GM23338 (cell line): ENCODE measurements around the gene PRSS33. TPM values are rescaled to one million over a fixed set of nuclear protein-coding genes. Genes with fewer than 3 reads are reported as not detected.

ENCODE experiments used
- ATAC-seq: fragments of 200-7000 bp; cut with Tn5 transposase; 3 replicates; pipeline ENCODE4 v1.9.1; 2020
- DNase-seq: peaks from one replicate; pipeline ENCODE4 v3.0.0-alpha.2; 2015; ENCODE audit warnings: low spot score
- H2AFZ ChIP-seq: fragments of 200-600 bp; sonication (generic); 2 replicates; pipeline ENCODE4 v1.8.0; 2016; ENCODE audit warnings: antibody characterized with exemption, mild to moderate bottlenecking, moderate library complexity
- H3F3A ChIP-seq: fragments of 200-600 bp; sonication (generic); replicated peaks from 2 replicates; pipeline ENCODE4 v1.8.0; 2017; ENCODE audit warnings: antibody characterized with exemption, mixed run types, low read depth
- H3K27ac ChIP-seq: fragments of 200-600 bp; sonication (generic); 2 replicates; pipeline ENCODE4 v1.6.1; 2016; ENCODE audit warnings: low read depth
- H3K27me3 ChIP-seq: fragments of 200-600 bp; sonication (generic); 2 replicates; pipeline ENCODE4 v1.8.0; 2016; ENCODE audit warnings: mild to moderate bottlenecking, mixed run types, moderate library complexity; ENCODE audit not compliant: insufficient read depth
- H3K36me3 ChIP-seq: fragments of 200-600 bp; sonication (generic); 2 replicates; pipeline ENCODE4 v1.8.0; 2016; ENCODE audit warnings: mild to moderate bottlenecking; ENCODE audit not compliant: insufficient read depth
- H3K4me1 ChIP-seq: fragments of 200-600 bp; sonication (generic); 2 replicates; pipeline ENCODE4 v1.8.0; 2016; ENCODE audit warnings: mild to moderate bottlenecking, moderate library complexity; ENCODE audit not compliant: insufficient read depth
- H3K4me2 ChIP-seq: fragments of 200-600 bp; sonication (generic); 2 replicates; pipeline ENCODE4 v1.7.1; 2017; ENCODE audit warnings: mixed run types
- H3K4me3 ChIP-seq: fragments of 200-600 bp; sonication (generic); 2 replicates; pipeline ENCODE4 v1.6.1; 2016; ENCODE audit warnings: mixed run types
- H3K79me2 ChIP-seq: fragments of 200-600 bp; sonication (generic); replicated peaks from 2 replicates; pipeline ENCODE4 v1.8.0; 2017; ENCODE audit warnings: mild to moderate bottlenecking; ENCODE audit not compliant: insufficient read depth
- H3K9me2 ChIP-seq: fragments of 200-600 bp; sonication (generic); 2 replicates; pipeline ENCODE4 v1.8.0; 2017; ENCODE audit not compliant: insufficient read depth
- H4K20me1 ChIP-seq: fragments of 200-600 bp; sonication (generic); replicated peaks from 2 replicates; pipeline ENCODE4 v1.8.0; 2017; ENCODE audit warnings: mild to moderate bottlenecking; ENCODE audit not compliant: insufficient read depth
- H3K27ac Mint-ChIP-seq: 2 replicates; pipeline ENCODE4 v1.8.0; 2020; ENCODE audit warnings: inconsistent platforms, mild to moderate bottlenecking, moderate library complexity, mixed read lengths
- H3K27me3 Mint-ChIP-seq: 3 replicates; pipeline ENCODE4 v1.8.0; 2022; ENCODE audit warnings: low read depth, mild to moderate bottlenecking, moderate library complexity, mixed read lengths, inconsistent platforms; ENCODE audit not compliant: insufficient read depth, poor library complexity
- H3K36me3 Mint-ChIP-seq: 3 replicates; pipeline ENCODE4 v1.8.0; 2021; ENCODE audit warnings: low read depth, mild to moderate bottlenecking, inconsistent platforms, moderate library complexity, mixed read lengths
- H3K4me1 Mint-ChIP-seq: 3 replicates; pipeline ENCODE4 v1.8.0; 2020; ENCODE audit warnings: mild to moderate bottlenecking, inconsistent platforms, mixed read lengths
- H3K4me3 Mint-ChIP-seq: 3 replicates; pipeline ENCODE4 v1.8.0; 2021; ENCODE audit warnings: moderate library complexity, mild to moderate bottlenecking, inconsistent platforms, mixed read lengths
- H3K9me3 Mint-ChIP-seq: 3 replicates; pipeline ENCODE4 v1.8.0; 2020; ENCODE audit warnings: moderate library complexity, mild to moderate bottlenecking, inconsistent platforms, mixed read lengths
- CREB1 ChIP-seq: fragments of 250-450 bp; sonication (Bioruptor Pico); IDR thresholded peaks from 2 replicates; pipeline ENCODE4 v1.5.0; 2020; ENCODE audit warnings: low read depth, mild to moderate bottlenecking, moderate library complexity
- CTCF ChIP-seq, 2 experiments: fragments of 200-600 bp in 1 of 2; sonication (generic) in 1 of 2; conservative IDR thresholded peaks; 2 replicates each; pipeline versions ENCODE4 v1.5.1 to v1.6.1; 2016 to 2017; ENCODE audit warnings: antibody characterized with exemption in 2 of 2, low read depth in 2 of 2, mild to moderate bottlenecking in 2 of 2, moderate library complexity in 1 of 2
- NANOG ChIP-seq: IDR thresholded peaks from 2 replicates; pipeline ENCODE4 v1.6.1; 2016; ENCODE audit warnings: antibody characterized with exemption, borderline replicate concordance
- POLR2AphosphoS5 ChIP-seq: IDR thresholded peaks from 2 replicates; pipeline ENCODE4 v1.6.1; 2016; ENCODE audit warnings: antibody characterized with exemption, low read depth
- STAT1 ChIP-seq: IDR thresholded peaks from one replicate; pipeline ENCODE4 v1.6.1; 2016; ENCODE audit warnings: antibody characterized with exemption; ENCODE audit not compliant: unreplicated experiment
- ZNF114 ChIP-seq: fragments of 250-450 bp; sonication (Bioruptor Pico); IDR thresholded peaks from 2 replicates; pipeline ENCODE4 v1.5.0; 2020; ENCODE audit warnings: mild to moderate bottlenecking, moderate library complexity
- ZNF331 ChIP-seq: fragments of 250-450 bp; sonication (Bioruptor Pico); IDR thresholded peaks from 2 replicates; pipeline ENCODE4 v1.5.0; 2020; ENCODE audit warnings: low read depth, mild to moderate bottlenecking, moderate library complexity
- polyA plus RNA-seq: library from polyadenylated mRNA; unstranded; fragments of >200 nt; fragmentation: Nextera tagmentation; extraction: Ambion mirVana; gene quantifications from 2 replicates; pipeline ENCODE4 v1.2.1, GENCODE V29; 2016
- total RNA-seq: library from RNA; depleted of rRNA; stranded (reverse); fragments of >200 nt; shearing (Covaris generic); gene quantifications from 2 replicates; pipeline ENCODE4 v1.2.3, GENCODE V29; 2014
- TF ChIP-seq, protein P1 (sequence below): IDR thresholded peaks from 2 replicates; pipeline ENCODE4 v1.6.1; 2016; ENCODE audit warnings: antibody characterized with exemption
- TF ChIP-seq, protein P2 (sequence below): fragments of 250-450 bp; sonication (Bioruptor Pico); IDR thresholded peaks from 2 replicates; pipeline ENCODE4 v1.5.0; 2020; ENCODE audit warnings: mild to moderate bottlenecking, moderate library complexity

Gene PRSS33
- total and polyA plus RNA-seq, 2 experiments from 2014 or later = 0.24 to 1.4 TPM

DNA sequence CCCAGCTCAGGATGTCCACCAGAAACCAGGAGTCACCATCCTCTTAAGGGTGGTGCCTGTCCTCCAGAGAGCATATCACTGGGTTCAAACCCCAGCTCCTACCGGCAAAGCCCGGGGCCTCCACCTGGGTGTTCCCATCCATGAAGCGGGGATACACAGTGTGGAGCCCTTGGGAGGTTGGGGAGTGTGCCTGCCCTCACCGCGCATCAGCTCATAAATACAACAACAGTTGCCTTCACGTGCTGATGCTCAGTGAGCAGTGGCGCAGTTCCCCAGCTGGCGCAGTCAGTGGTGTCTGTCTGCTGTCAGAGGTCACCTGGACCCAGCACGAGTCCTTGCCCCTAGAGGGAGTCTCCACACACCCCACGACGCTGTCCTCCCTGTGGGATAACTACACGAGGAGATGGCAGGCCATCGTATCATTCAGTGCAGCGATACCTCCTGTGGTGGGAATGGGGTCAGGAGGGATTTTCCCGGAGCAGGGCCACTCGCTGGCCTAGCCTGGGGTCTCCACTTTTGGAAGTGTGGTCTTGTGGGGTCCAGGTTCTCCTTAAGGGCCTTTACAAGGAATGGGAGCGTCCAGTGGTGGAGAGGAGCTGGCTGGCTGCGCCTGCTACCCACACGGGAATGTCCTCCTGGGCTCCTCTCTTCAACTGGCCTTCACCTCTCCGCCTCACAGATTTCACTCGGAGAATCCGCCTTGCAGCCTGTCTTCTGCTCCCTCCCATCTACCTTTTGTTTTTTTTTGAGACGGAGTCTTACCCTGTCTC lies 8.0 kb downstream of the PRSS33 start:
- Histone ChIP-seq H2AFZ (no peak overlapping the region), H3K79me2 (peaks cover 25% of the 10 kb centered on the region), H3F3A (peaks cover 15% of the 10 kb centered on the region; the same call in 1 of the 2 replicates), H3K27ac (no peak overlapping the region), H3K27me3 (peaks cover 6% of the 10 kb centered on the region), H3K36me3 (0 out of 2 replicates have a peak, but pooled peaks cover 3% of the 10 kb centered on the region), H4K20me1 (peaks cover 4% of the 10 kb centered on the region; the same call in 1 of the 2 replicates), H3K4me2 (no peak overlapping the region), H3K4me3 (no peak overlapping the region), H3K4me1 (peaks cover 14% of the 10 kb centered on the region), H3K9me2 (no peaks in the 10 kb centered on the region)
- no peaks in the 10 kb centered on the region; the same call in 1 of the 3 replicates for H3K9me3 Mint-ChIP-seq
- no peak overlapping the region for H3K27ac Mint-ChIP-seq
- peaks cover 22% of the 10 kb centered on the region for H3K4me1 Mint-ChIP-seq
- TF ChIP-seq CTCF (conservative IDR thresholded peaks at IDR 0.05; ENCODE audit: low read depth in 2 of 2) (peak in 1 of 2 experiments; percentile 13; a peak in 1 of 4 replicates), ZNF331 (CRISPR knock-in tag) (no peak)
- ATAC-seq (no peak), DNase-seq (no peak)
- H3K4me3 Mint-ChIP-seq = peak overlapping the region; percentile 92
- H3K36me3 Mint-ChIP-seq = peaks cover 16% of the 10 kb centered on the region
- peaks cover 26% of the 10 kb centered on the region for H3K27me3 Mint-ChIP-seq

DNA sequence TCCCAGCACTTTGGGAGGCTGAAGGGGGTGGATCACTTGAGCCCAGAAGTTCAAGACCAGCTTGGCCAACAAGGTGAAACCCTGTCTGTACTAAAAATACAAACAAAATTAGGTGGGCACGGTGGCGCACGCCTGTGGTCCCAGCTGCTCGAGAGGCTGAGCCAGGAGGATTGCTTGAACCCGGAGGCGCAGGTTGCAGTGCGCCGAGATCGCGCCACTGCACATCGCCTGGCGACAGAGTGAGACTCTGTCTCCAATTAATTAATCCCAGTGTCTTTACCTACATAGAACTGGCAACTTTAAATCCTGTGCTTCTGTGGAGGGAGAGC lies 8.8 kb downstream of the PRSS33 start:
- peaks cover 24% of the 10 kb centered on the region for H3K36me3 Mint-ChIP-seq
- H3K27ac ChIP-seq = no peak overlapping the region
- H3K27me3 Mint-ChIP-seq = peaks cover 20% of the 10 kb centered on the region
- TF ChIP-seq CTCF (conservative IDR thresholded peaks at IDR 0.05; ENCODE audit: low read depth in 2 of 2) (no peak), ZNF114 (no peak), POLR2AphosphoS5 (no peak), ZNF331 (CRISPR knock-in tag) (no peak), CREB1 (no peak), NANOG (no peak), STAT1 (no peak)
- TF ChIP-seq, protein P1, sequence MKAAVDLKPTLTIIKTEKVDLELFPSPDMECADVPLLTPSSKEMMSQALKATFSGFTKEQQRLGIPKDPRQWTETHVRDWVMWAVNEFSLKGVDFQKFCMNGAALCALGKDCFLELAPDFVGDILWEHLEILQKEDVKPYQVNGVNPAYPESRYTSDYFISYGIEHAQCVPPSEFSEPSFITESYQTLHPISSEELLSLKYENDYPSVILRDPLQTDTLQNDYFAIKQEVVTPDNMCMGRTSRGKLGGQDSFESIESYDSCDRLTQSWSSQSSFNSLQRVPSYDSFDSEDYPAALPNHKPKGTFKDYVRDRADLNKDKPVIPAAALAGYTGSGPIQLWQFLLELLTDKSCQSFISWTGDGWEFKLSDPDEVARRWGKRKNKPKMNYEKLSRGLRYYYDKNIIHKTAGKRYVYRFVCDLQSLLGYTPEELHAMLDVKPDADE = no peak
- TF ChIP-seq, protein P2, sequence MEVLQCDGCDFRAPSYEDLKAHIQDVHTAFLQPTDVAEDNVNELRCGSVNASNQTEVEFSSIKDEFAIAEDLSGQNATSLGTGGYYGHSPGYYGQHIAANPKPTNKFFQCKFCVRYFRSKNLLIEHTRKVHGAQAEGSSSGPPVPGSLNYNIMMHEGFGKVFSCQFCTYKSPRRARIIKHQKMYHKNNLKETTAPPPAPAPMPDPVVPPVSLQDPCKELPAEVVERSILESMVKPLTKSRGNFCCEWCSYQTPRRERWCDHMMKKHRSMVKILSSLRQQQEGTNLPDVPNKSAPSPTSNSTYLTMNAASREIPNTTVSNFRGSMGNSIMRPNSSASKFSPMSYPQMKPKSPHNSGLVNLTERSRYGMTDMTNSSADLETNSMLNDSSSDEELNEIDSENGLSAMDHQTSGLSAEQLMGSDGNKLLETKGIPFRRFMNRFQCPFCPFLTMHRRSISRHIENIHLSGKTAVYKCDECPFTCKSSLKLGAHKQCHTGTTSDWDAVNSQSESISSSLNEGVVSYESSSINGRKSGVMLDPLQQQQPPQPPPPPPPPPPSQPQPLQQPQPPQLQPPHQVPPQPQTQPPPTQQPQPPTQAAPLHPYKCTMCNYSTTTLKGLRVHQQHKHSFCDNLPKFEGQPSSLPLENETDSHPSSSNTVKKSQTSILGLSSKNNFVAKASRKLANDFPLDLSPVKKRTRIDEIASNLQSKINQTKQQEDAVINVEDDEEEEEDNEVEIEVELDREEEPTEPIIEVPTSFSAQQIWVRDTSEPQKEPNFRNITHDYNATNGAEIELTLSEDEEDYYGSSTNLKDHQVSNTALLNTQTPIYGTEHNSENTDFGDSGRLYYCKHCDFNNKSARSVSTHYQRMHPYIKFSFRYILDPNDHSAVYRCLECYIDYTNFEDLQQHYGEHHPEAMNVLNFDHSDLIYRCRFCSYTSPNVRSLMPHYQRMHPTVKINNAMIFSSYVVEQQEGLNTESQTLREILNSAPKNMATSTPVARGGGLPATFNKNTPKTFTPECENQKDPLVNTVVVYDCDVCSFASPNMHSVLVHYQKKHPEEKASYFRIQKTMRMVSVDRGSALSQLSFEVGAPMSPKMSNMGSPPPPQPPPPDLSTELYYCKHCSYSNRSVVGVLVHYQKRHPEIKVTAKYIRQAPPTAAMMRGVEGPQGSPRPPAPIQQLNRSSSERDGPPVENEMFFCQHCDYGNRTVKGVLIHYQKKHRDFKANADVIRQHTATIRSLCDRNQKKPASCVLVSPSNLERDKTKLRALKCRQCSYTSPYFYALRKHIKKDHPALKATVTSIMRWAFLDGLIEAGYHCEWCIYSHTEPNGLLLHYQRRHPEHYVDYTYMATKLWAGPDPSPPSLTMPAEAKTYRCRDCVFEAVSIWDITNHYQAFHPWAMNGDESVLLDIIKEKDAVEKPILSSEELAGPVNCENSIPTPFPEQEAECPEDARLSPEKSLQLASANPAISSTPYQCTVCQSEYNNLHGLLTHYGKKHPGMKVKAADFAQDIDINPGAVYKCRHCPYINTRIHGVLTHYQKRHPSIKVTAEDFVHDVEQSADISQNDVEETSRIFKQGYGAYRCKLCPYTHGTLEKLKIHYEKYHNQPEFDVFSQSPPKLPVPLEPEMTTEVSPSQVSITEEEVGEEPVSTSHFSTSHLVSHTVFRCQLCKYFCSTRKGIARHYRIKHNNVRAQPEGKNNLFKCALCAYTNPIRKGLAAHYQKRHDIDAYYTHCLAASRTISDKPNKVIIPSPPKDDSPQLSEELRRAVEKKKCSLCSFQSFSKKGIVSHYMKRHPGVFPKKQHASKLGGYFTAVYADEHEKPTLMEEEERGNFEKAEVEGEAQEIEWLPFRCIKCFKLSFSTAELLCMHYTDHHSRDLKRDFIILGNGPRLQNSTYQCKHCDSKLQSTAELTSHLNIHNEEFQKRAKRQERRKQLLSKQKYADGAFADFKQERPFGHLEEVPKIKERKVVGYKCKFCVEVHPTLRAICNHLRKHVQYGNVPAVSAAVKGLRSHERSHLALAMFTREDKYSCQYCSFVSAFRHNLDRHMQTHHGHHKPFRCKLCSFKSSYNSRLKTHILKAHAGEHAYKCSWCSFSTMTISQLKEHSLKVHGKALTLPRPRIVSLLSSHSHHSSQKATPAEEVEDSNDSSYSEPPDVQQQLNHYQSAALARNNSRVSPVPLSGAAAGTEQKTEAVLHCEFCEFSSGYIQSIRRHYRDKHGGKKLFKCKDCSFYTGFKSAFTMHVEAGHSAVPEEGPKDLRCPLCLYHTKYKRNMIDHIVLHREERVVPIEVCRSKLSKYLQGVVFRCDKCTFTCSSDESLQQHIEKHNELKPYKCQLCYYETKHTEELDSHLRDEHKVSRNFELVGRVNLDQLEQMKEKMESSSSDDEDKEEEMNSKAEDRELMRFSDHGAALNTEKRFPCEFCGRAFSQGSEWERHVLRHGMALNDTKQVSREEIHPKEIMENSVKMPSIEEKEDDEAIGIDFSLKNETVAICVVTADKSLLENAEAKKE (CRISPR knock-in tag) = no peak

More for the DNA sequence above, 8.8 kb downstream of the PRSS33 start:
- Histone ChIP-seq H3K36me3 (0 out of 2 replicates have a peak, but pooled peaks cover 3% of the 10 kb centered on the region), H3K4me1 (peaks cover 14% of the 10 kb centered on the region), H2AFZ (no peak overlapping the region), H3K27me3 (no peaks in the 10 kb centered on the region), H3K79me2 (peaks cover 26% of the 10 kb centered on the region), H3K4me3 (peak overlapping the region; percentile 98), H3F3A (peaks cover 19% of the 10 kb centered on the region; the same call in 1 of the 2 replicates), H3K9me2 (no peaks in the 10 kb centered on the region), H3K4me2 (peak overlapping the region; percentile 97), H4K20me1 (peaks cover 7% of the 10 kb centered on the region)
- no peak for ATAC-seq
- no peak for DNase-seq
- Mint-ChIP-seq H3K4me3 (peak overlapping the region; percentile 92), H3K9me3 (no peaks in the 10 kb centered on the region; the same call in 1 of the 3 replicates), H3K4me1 (peaks cover 22% of the 10 kb centered on the region), H3K27ac (peak overlapping the region; percentile 98)
